HG03103 (cell line): ENCODE data around the gene ANKRD31.
A peak's percentile ranks its signal among the peaks of the same experiment; 100 is the strongest.
"Not testable (repeated sequence)": the region's sequence is repeated elsewhere in the genome, so short reads cannot be mapped to it uniquely, and the experiment has no call there.

Source experiments
- ATAC-seq: cut with Tn5 transposase; IDR thresholded peaks from one replicate; pipeline ENCODE4 v1.9.1; 2021; ENCODE audit warnings: low read depth; ENCODE audit not compliant: unreplicated experiment

ANKRD31 gene, protein sequence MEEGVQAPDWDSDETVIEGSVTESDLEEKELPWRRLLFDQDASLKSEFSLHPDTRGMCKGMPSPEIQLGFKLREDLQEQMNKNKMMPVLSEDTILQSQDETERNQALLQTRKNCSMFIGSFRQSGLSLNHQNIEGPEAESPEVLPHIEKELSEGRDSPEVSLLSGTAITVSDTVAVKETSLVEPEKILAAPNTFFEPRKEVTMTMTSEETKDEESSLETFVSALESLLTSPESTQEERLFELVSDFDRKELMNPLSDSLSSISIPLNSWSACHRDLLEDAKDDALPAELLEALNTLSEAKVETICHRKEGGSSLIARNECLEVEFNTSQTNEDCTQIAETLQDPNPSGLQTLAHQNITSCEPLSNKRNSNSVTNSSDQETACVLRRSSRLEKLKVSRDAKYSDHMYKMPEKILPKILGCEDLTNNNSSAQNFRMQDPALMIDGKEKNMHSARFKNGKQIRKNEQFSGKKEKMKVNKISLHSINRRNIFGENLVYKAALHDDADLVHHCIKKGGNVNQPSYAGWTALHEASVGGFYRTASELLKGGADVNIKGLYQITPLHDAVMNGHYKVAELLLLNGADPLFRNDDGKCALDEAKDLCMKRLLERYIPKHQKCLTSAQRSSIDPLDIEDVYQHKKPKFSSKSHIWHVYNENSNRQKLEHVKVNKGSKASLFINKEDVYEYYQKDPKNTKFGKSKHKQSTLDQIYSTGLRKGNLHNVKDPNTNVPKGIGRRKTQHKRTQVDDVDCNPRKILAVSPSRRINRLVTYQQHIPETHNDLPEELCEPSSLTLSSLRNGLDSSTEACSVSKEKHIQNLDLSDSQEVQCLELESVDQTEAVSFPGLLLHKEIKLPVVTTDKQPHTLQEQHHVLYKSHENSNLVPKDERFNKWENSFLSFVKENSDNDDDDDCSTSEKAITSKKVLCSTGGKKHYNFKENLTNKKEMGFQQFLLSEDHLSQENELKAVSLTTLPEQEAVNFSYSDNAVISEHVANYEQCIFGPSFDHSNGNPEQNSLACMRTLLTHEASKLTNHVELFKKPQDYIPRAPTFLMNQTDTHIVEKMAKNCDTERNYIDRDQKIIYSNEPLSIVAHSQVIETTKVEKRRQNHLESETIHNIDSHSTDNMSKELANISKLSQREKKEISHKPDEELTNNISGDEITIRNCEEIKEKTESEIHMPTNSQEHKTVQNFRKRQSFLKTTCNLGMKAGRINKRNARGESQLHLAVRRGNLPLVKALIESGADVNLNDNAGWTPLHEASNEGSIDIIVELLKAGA (N-terminal part only)

DNA sequence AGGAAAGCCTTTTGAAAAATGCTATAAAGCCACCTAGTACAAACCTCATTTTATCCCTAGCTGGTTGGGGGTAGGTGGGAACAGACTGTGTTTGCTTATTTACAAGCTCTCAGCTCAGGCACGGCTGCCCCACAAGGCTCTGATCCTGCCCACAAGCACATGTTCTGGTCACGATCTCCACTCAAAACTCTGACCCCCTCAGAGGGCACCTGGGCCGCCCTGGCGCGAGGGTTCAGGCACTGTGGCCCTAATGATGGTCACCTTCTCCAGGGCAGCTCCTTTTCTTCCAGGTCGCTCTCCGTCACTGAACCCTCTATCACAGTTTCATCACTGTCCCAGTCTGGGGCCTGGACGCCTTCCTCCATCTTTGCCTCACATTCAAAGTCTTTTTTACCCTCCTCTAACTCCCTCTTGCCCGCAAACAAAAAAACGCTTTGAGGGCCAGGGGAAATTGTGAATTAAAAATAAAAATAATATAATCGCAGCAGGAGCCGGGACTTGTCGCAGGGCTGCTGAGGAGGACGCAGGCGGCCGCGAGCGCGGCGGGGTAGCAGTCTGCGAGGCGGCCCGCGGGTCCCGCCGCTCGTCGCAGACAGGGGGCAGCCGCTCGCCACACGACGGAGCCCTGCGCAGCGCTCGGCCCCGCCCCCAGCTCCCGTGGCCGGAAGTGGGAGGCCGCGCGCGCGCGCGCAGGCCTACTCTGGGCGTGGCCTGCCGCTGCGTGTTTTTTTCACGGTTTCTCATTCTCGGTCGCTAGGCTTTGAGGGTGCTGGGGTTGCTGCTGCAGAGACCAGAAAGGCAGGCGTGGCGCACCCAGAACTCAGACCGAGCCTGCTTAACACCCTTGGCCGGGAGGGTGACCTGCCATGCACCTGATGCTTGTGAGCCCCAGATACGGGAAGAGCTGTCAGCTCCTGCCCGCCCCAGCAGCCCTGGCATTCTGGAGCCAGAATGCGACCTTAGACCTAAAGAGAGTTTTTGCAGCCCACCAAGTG, at the start of gene ANKRD31:
ANKRD31 (minus strand) TSS at position 557 of the 995 bp plus-strand sequence; CDS start at position 365, 192 bp downstream.
- ATAC-seq, result peak; percentile 98

DNA sequence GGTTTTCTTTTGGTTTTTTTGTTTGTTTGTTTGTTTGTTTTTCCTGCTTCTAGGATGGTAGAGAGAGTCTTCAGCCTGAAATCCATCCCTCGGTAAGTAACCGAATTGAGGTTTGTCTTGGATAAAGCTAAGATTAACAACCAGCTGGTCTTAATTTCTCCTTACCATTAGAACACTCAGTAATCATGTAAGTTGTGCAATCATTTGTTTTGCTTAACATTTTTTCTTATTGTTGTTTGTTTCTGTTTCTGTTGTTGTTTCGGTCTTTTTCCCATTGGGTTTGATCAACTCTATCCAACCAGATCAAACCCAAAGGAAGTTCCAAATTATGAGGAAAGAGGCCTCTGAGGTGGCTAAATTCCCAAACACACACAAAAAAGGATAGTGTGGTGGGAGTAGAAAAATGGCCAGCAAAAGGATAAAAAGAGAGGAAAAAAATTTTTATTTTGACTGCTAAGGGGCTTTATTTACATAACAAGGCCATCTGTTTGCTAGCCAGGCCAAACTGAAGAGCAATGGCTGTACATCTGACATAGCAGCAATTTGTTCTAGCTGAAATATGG, 49.6 kb upstream of the ANKRD31 start:
- no peak for ATAC-seq

- no peak for ATAC-seq
Measured at GRCh38 chr5:75282581-75282980, 45.9 kb upstream of the ANKRD31 start.

GRCh38 chr5:75281716-75282465, 45.2 kb upstream of the ANKRD31 start:
- ATAC-seq, result no peak

- no peak for ATAC-seq
Measured at GRCh38 chr5:75279321-75279720, 42.6 kb upstream of the ANKRD31 start.

- ATAC-seq, result no peak
Measured at GRCh38 chr5:75277463-75277862, 40.8 kb upstream of the ANKRD31 start.

DNA sequence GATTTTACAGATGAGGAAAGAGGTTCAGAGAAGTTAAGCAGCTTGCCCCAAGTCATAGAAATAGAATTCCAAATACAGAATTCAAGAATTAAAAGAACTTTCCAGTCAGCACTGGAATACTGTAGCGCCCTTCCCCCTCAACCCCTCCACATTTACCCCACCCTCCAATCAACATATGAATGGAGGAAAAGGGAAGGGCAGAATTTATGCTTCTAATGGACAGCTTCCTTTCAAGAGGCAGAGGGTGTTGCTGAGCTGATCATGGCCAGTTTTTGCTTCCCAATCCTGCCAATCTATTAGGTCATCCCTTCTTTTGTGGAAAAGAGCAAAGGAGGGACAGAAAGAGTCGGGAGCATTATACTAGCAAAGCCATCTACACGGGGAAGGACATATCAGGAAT, 39.1 kb upstream of the ANKRD31 start:
- ATAC-seq, result no peak

DNA sequence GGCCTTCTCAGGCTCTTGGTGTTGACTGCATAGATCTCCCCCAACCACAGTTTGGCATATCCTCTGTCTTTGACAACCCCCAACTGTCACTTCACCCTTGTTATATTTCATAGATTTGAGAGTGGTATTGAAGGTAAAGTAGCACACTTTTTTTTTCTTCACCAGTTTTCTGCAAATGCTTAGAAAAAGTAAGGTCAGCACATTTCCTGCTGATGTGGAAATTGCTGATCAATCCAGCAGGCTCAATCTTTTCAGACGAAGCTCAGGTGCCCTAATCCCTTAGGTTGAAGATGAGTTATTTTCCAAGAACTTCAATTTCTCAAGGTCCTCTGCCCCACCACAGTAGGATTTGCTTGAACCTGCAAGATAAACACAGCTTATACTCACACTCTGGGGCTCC, 38.5 kb upstream of the ANKRD31 start:
- no peak for ATAC-seq

DNA sequence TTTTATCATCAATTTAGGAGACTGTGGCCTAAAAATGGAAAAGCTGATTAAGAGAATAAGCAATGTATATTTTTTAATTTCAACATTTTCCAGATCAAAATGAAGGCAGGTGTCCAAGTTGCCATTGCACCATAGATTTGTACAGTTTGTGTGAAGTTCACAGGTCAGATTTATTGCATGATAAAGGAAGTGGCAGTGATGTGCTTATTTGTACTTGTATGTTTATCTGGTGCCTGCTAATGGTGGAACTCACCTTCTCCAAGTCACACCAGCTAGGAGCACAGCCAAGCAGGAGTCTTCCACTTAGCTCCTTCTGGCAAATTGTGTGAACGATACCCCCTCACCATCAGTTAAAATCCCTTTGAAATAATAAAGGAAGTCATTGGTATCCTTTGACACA, 37.8 kb upstream of the ANKRD31 start:
- ATAC-seq, result no peak

DNA sequence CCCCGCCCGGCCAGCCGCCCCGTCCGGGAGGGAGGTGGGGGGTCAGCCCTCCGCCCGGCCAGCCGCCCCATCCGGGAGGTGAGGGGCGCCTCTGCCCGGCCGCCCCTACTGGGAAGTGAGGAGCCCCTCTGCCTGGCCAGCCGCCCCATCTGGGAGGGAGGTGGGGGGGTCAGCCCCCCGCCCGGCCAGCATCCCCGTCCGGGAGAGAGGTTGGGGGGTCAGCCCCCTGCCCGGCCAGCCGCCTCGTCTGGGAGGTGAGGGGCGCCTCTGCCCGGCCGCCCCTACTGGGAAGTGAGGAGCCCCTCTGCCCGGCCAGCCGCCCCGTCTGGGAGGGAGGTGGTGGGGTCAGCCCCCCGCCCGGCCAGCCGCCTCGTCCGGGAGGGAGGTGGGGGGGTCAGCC, 33.9 kb upstream of the ANKRD31 start:
- ATAC-seq, result not testable (repeated sequence)

- ATAC-seq, result no peak
Measured at GRCh38 chr5:75265731-75266130, 29.1 kb upstream of the ANKRD31 start.

GRCh38 chr5:75262271-75262670, 25.6 kb upstream of the ANKRD31 start:
- ATAC-seq, result no peak

GRCh38 chr5:75260708-75261107, 24.0 kb upstream of the ANKRD31 start:
- ATAC-seq, result no peak

- ATAC-seq, result not testable (repeated sequence)
Measured at GRCh38 chr5:75250452-75250851, 13.8 kb upstream of the ANKRD31 start.

GRCh38 chr5:75245023-75245422, 8.3 kb upstream of the ANKRD31 start:
- ATAC-seq, result no peak

- no peak for ATAC-seq
Measured at GRCh38 chr5:75243510-75243909, 6.8 kb upstream of the ANKRD31 start.

DNA sequence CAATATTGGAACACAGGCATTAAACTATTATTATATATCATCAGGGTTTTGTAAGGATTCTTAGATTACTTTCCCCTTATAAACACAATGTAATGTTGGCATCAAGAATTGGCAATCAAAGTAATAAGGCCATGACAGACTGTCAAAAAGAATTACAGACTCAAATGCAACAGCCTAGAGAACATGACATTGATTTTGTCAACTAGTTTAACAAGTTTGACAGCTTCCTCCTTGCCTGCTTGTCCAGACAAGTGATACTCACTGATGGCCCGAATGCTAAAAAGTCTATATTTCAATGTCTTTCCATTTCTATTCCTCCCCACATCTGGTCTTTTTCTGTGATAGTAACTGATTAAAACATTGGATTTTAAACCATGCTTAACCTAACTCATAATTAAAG, 6.4 kb upstream of the ANKRD31 start:
- ATAC-seq, result no peak

DNA sequence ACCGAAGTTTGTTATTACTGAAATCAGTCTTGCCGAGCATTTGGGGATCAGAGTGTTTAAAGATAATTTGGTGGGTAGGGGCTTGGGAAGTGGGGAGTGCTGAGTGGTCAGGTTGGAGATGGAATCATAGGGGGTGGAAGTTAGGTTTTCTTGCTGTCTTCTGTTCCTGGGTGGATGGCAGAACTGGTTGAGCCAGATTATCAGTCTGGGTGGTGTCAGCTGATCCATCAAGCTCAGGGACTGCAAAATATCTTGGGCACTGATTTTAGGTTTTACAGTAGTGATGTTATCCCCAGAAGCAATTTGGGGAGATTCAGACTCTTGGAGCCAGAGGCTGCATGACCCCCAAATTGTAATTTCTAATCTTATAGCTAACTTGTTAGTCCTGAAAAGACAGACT, 5.4 kb upstream of the ANKRD31 start:
- ATAC-seq, result no peak

- ATAC-seq, result no peak
Measured at GRCh38 chr5:75239681-75240080, 3.0 kb upstream of the ANKRD31 start.
